RKO (cell line): Measurements from ENCODE around the gene OR2AG2.
"Not testable (repeated sequence)": the region's sequence is repeated elsewhere in the genome, so short reads cannot be mapped to it uniquely, and the experiment has no call there.

ENCODE experiments used
- DNase-seq: peaks from one replicate; pipeline ENCODE4 v3.0.0-alpha.2; 2016; ENCODE audit warnings: low spot score

The OR2AG2 gene, protein sequence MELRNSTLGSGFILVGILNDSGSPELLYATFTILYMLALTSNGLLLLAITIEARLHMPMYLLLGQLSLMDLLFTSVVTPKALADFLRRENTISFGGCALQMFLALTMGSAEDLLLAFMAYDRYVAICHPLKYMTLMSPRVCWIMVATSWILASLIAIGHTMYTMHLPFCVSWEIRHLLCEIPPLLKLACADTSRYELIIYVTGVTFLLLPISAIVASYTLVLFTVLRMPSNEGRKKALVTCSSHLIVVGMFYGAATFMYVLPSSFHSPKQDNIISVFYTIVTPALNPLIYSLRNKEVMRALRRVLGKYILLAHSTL

DNA sequence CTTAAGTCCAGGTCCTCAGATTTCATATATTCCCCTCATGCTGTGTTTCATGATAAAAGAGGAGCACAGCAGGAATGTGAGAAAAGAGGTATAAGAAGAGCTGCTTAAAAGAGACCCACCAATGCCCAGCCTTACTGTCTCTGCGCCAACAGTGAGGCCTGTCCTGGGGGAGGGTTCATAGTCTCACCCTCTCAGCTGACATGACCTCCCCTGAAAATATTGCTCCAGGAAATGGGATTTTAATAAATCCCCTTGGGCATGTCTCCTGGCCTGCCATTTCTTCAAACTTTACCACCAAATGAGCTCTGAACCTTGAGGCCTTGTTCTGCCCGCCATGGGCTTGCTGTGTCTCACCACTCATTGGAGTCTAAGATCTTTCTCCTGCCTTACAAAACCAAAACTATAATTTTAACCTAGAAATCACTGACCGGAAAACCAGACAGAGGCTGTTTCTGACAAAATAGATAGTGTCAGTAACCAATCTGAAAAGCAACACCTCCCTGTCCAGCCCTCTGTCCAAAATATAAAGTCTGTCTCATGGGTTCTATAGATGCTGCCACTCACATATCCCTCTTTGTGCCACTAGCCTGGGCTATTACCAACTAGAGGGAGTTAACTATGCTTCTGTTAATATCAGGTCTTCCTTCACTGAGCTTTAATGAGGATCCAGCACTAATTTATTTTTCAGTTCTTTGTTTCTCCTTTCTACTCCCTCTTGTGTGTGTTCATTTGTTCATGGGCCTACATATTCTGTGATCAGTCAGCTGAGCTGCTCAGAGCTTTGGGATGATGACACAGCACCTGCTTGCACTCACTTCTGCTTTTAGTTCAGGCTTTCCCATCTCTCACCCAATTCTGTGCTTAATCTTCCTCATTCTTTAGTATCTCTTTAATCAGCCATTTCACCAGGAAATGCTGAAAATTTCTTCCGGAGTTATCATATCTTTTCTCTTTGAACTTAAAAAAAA, at the start of gene OR2AG2:
Gene OR2AG2 (minus strand): TSS at position 51 of the 968 bp plus-strand sequence. CDS start 3,019 bp downstream, outside the sequence.
- no peak for DNase-seq

DNA sequence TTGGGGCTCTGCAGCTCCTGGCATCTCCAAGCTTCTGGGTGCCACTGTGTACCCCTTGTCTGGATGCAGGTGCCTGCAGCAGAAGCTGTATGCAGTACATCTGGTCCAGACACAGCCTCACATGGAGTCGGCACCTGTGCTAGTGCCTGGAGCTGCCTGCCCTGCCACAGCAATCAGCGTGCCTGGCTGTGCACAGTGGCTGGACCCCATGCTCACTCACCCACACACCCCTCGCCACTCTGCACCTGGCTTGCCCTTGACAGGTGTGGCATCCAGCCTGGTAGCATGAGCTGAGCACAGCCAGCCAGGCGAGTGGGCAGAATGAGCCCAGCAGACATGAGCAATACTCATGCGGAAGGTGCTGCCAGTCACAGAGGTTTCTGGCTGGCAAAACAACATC, 47.2 kb upstream of the OR2AG2 start:
- DNase-seq, result no peak

DNA sequence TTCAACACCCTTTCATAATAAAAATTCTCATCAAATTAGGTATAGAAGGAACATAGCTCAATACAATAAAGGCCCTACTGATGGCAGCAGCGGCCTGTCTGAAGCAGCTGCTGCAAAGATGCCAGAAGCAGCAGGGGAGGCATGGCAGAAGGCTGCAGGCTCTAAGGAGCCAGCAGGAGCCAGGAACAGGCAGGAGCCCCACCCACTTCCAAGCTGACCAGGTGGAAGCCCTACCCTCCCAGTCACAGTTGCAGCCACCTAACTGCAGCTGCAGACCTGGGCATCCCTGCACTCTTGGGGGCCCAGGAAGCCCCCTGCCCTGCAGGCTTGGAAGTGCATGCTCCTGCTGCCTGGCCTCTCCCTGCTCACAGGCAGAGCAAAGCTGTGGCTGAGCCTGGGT, 45.9 kb upstream of the OR2AG2 start:
- peak; percentile 22 for DNase-seq

DNA sequence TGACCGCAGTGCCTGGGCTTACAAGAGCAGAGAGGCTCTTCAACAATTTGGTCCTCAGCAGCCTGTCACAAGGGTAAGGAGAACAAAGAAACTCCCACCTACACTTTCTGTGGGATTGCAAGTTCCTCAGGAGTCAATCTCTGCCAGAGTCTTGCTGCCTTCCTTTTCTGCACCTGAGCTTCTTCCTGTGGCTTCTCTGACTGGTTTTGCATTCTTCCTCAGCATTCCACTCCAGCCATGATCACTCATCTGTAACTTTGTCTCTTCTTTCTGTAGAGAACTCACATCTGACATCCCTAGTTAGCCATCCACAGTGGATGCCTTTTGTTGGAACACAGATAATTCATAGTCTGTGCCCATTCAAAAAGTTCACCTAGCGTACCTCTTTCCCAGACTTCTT, 41.9 kb upstream of the OR2AG2 start:
- no peak for DNase-seq

DNA sequence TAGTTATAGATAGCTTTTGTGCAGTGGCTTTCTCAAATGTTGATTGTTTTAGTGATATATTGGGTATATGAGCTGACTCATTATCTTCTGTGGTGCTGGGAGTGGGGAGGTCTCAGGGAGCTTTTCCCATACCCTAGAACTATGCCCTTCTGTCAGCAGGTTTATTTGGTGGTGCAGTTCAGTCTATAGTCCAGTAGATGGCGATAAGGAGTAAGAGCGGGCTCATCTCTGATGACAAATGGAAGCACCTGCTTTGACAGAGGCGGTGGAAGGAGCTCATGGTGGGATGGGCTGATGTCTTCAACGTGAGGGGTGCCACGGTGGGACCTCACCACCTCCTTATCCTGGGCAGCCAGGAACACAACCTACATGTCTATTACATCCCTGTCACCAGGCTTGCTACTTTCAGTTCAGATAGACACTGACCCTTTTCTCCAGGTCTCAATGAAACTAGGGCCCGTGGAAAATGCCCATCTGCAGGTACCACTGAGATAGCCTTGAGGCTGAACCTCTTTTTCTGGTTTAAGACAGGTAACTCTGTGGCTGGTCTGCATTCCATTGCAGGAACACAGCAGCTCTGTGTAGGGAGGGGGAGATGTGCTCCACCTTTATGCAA, 40.7 kb upstream of the OR2AG2 start:
- DNase-seq, result peak; percentile 68

DNA sequence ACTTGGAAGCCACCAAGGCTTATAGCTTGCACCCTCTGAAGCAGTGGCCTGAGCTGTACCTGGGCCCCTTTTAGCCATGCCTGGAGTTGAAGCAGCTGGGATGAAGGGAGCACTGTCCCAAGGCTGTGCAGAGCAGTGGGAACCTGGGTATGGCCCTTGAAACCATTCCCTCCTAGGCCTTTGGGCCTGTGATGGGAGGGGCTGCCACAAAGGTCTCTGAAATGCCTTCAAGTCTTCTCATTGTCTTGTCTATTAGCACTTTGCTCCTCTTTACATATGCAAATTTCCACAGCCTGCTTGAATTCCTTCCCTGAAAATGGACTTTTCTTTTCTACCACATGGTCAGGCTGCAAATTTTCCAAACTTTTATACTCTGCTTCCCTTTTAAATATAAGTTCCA, 29.3 kb upstream of the OR2AG2 start:
- DNase-seq, result not testable (repeated sequence)

DNA sequence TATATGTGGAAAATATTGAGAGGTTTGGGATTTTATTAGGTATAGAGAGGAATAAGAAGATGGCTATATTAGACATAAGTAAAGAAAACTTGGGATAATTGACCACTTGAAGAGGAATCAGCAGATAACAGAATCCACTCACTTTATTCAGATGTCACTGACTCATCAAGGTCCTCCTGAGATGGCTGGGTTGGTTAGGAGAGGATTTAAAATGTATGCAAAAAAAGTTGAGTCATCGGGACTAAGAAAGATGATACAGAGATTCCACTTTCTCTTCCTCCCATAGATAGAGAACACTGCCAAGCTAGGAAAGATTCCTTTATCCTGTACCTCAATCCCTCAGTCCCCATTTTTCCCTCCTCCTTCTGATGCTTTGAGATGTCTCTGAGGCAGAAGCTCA, 27.6 kb upstream of the OR2AG2 start, which contains the start of gene OR6A2:
Gene OR6A2 (minus strand): TSS at position 288 of the 400 bp plus-strand sequence. CDS start 3,981 bp downstream, outside the sequence.
- DNase-seq, result peak; percentile 35

DNA sequence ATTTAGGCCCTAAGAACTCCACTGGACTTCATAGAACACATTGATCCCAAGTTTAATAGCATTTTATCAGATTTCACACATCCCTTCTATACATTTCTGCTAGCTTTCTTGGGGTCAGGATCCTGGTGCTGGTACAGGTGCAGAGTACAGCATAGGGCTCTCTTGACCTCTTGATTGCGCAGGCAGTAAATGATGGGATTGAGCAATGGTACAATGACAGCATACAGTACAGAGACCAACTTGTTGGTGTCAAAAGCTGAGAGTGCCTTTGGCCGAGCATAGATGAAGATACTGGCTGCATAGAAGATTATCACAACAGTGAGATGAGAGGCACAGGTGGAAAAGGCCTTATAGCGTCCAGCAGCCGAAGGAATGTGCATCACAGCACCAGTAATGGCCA, 22.9 kb upstream of the OR2AG2 start:
- DNase-seq, result no peak

DNA sequence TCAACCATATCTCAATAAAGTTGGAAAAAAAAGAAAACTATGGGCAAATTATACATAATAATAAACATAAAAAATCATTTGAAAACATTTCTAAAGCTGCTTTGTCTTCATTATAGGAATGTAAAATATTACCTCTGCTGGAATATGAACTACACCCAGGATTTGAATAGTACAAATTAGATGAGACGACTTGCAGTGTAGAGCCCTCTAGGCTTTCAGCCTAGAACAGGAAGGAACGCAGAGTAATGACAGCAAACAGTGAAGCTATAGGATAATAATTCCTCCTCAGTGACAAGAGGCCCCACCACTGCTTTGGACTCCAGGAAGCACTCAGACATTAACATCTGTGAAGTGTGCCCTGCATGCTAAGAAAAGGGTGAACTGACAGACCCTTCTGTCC, 18.8 kb upstream of the OR2AG2 start:
- no peak for DNase-seq

DNA sequence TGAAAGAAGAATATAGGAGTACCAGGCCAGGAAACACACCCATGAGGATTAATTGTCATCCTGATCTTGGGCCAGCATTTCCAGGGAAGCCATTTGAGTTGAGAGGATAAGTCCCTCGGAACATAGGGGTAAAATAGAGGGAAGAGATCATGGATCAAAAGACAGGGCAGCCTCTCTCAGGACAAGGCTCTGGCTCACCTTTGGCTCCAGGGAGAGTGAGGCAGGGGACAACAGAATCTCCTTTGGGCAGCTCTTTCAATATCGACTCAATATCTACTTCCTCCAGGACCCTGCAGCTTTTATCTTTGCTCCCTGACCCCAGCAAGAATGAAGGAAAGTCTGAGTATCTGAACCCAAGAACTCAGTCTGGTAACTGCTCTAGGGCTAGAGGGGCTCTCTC, 10.9 kb upstream of the OR2AG2 start, which contains the start of gene OR2AG1:
Gene OR2AG1 (plus strand): TSS at position 301 of the 400 bp plus-strand sequence. CDS start 2,018 bp downstream, outside the sequence.
- DNase-seq, result no peak

DNA sequence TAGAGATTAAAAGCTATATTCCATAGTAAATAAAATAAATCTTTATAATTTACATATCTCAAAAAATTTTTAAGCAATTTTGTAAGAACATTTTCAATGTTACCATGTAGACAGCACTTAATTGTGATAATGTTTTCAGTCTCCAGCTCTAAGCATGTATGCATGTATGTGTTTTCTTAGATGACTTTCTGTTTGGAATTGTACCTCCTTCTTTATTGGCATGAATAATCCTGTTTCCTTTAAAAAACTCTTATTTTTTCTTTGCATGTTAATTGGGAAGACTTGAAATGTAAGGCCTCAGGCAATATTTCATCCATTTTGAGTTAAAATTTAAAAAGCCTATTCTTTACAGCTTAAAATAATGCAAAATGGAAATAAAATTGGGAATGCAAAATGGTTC, 9.1 kb upstream of the OR2AG2 start:
- DNase-seq, result no peak

DNA sequence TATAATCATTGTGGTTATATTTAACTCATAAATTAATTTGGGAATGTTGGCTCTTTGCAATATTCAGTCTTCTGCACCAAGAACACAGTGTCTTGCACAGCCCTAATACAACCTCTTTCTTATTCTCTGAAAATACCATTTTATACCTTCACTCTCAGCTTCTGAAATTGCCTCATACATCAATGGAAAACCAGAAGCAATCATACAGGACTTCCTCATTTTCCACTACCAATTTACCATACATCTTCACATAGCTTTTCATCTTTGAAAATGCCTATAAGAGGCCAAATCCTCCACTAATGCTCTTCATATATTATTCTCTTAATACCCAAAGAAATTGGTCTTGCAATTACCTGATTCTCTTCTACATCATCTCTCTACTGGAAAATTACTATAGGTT, 6.7 kb upstream of the OR2AG2 start:
- DNase-seq, result no peak

DNA sequence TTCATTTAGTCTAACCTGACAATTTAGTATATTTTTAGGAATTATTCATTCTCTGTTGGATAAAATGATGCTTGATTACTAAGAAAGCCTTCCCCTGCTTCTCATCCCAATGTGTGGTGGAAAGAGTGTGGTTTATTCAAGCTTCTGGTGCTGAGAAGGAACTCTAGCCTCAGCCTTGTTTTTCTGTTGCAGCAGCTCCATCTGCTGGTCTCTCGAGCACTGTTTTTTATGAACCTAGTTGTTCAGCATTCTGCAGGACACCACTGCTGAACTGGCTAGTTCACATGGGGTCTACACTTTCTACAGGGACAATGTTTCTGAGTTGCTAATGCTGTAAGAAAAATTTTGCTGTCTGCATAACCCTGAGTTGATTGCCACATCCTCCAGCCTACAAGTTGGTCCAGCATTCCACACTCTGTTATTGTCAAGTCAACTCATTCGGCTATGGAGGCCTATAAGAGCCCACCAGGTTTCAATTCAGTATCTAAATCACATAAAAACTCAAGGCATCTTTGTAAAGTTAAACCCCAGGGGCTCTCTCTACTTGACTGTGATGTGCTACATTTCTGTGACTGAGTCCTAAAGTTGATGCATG, 14.3 kb downstream of the OR2AG2 start:
- peak; percentile 70 for DNase-seq

DNA sequence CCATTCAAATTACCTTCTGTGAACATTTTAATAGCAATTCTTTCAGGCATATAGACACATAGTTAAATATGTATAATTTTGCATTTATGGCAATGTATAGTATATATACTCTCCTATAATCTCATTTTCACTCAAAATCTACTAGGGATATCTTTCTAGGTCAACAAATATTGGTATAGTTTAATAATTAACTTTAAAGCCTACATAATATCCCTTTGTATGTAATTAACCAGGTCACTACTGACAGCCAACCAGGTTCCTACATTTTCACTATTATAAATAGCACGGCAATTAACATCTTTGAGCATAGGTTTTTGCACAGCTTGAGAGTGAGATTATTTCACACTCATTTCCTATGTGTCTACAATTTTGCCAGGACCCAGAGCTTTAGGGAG, 15.8 kb downstream of the OR2AG2 start:
- no peak for DNase-seq

DNA sequence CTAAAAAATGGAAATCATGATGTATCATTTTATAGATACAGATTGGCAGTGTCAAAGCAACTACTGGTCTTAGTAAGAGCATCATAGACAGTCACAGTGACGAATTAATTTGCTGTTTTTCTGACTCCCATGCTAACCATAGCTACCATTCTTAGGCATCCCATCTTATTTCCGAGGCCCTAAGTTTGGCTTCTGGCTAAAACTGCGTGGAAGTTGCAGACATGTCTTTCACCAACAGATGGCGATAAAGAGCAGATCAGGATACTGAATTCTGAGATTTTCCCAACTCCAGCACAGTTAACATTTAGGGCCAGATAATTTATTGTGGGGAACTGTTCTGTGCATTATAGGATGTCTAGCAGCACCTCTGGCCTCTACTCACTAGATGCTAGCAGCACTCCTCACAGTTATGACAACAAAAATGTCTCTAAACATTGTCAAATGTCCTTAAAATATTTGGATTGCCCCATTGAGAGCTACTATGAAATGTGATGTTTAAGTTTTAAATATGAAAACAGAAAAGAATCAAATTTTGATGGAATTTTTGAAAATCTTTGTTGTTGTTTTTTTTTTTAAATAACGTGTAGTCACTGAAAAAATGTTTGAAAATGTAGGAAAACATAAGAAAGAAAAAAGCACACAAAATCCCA, 16.3 kb downstream of the OR2AG2 start:
- peak; percentile 49 for DNase-seq

DNA sequence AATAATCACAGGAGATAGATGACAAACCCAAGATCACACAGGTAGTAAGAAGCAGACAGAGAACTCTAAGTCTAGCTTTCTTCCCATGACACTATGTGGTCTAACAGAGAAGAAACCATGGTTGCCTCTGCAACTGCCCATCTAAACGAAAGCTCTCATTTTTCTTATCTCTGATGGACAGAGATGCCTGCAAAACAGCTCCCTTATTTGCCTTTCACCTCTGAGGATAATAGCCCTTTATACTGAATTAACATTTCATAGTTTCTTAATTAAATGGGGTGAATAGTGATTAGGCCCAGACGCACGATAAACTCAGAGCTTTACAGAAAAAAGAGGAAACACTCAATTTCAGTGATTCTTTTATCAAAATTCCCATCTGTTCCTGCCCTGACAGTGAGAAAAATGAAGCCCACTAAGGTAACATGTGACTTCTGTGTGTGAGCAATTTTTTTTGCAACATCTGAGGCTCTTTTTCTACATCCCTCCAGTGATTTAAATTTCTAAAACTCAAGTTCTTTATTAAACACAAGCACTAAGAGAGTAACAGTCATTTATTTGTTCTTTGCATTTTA, 24.6 kb downstream of the OR2AG2 start:
- no peak for DNase-seq

DNA sequence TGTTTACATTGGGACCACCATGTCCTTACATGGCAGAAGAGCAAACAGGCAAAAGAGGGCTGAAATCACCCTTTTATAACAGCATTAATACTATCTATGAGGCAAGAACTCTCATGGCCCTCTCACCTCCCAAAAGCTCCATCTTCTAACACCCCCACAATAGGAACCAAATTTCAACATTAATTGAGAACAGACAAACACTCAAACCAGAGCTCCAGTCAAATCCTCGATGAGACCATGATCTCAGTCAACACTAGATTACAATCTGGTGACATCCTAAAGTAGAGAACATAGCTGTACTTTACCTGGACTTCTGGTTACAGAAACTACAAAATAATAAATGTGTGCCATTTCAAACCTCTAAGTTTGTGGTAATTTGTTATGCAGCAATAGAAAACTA, 25.1 kb downstream of the OR2AG2 start:
- DNase-seq, result no peak

DNA sequence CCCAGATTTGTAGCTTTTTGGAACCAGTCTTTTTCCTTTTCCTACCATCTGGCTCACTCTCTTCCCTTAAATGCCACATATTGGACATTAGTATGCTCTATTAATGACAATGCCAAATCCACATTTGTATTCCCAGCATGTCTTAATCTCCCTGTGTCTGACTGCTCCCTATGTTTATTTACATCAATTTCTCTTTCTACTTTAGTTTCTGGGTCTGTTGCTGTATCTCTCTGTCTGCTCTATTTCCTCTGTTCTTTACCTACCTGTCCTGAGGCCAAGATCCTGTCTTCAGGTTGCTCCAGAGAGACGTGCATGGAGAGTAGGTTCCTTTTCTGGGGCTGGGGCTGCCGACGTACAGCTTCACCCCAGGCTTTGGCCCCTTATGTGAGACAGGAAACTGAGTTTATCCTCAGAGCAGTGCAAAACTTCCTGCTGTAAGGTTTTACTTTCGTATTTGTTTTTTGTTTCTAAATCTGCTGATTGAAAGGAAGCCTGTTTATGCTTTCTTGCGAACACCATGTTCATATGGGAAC, 25.6 kb downstream of the OR2AG2 start:
- DNase-seq, result no peak

DNA sequence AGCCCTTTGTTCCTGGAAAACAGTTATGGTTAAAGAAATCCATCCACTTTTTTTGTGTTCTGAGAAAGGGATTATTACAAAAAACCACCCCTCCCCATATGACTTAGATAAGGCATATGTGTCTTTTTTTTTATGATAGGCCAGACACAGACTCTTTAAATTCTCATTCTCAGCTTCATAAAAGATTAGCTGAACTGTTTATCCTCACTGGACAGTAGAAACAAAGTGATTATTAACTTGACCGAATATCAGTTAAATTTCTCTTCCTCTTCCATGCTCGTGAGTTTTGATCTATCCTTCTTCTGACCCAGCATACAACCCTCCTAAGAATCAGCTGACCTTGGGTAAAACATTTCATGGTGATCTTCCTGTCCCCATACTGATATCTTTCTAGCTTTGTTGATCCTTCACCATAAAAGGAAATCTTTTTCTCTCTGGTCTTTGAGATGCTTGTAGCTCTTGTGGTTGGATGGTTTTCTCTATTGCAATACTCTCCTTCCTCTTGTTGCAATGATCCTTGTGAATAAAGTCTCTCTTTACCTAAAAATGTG, 26.2 kb downstream of the OR2AG2 start:
- no peak for DNase-seq

DNA sequence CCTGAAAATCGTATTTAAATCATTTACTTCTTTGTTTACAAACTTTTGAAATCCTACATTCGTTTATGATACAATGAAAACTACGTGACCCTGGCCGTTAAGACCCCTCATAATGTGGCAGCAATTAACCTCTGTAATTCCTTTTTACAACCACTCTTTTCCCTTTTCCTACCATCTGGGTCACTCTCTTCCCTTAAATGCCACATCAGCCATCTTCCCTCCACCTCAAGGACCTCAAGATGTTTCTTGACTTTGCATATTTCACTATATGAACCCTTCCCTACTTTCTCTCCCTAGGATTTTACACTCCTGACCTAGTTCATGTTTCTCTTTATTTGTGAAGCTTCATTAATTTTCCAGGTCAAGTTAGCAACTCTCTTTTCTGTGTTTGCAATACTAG, 26.8 kb downstream of the OR2AG2 start:
- DNase-seq, result no peak

DNA sequence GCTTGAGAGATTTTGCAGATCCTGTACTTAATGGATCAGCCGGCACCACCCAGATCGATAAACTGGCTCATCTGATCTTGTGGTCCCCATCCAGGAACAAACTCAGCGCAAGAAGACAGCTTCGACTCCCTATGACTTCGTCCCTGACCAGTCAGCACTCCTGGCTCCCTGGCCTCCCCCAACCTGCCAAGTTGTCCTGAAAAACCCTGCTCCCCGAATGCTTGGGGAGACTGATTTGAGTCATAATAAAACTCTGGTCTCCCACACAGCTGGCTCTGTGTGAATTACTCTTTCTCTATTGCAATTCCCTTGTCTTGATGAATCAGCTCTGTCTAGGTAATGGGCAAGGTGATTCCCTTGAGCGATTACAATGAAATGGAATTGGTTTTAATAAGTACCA, 29.5 kb downstream of the OR2AG2 start:
- no peak for DNase-seq
